ENCODE results near the gene LRRC18.

LRRC18 gene

DNA sequence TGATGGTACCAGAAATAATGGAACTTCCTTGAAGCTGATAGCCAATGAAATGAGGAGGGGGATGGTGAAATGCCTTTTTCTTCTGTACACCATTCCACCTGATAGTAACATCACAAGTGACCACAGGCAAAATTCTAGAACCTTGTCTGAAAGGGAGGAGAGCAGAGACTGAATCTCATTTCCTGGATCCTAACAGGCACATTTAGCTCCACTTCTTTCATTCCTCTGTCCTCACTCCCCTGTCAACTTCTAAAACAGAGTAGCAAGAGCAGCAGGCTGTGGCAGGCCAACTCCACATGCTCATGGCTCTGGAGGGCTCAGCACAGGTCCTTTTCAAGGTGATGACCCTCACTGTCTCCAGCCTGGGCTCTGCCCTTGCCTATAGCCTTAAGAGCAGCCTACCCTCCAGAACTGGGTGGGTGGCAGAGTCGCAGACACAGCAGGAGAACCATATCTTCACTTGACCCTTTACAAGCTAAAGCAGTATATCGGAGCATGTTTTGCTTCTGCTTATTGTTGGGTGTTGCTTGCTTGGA is at the start of gene LRRC18:
TSS of gene LRRC18 (minus strand) at position 51 of the 536 bp plus-strand sequence. CDS start 25,685 bp downstream, outside the sequence.
- no peak for DNase-seq (ENCODE audit: low read depth, low spot score)

DNA sequence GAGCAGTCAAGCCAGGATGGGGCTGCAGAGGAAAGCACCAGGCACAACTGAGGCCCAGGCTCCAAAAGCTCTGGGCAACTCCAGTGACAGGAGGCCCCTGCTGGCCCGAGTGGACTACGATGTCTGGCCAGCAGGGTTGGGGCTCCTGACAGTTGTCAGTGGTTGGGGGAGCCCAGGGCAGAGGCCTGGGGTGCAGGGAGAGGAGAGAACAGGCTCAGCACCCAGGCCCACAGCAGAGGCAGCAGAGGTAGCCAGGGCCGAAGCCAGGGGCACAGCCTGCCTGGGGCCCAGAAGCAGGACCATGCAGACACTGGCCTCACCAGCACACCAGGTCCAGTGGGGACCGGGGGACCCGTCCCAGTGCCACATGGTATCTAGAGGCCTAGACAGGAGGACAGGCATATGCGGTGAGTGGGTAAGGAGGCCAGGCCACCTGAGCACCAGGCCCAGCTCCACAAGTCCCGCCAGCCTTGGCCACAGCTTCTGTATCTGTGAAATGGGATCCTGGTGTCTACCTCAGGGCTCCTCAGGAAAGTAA is 46.0 kb upstream of the LRRC18 start:
- no peak for DNase-seq (ENCODE audit: low read depth, low spot score)

DNA sequence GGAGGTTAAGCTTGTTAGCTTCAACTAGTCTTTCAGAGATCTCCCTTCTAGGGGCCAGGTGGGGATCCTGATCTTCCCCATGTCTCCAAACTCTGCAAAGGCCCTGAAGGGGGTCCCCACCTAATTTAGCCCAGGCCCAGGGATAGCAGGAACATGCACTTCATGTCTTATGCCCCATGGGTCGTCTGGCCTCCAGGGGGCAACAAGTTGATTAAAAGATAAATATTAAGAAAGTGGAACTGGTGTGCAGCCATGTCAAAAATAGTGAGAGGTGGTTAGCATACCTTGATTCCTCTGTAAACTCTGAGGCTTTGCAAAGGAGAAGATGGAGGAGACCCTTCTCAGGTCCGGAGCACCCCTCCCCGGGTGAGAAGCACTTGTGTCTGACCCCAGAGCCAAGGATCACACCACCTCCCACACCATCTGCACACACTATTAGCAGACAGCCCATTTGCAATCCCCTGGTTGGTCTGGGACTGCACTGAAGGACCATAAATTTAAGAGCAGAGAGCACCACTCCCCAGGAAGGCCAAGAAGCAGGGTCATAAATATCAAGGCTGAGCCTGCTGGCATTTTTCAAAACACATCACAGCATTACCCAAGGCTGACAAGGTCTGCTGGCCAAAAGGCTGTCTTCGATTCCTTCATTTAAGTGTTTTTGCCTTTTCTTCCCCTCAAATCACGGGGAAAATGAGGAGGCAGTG is 44.2 kb upstream of the LRRC18 start:
- DNase-seq (ENCODE audit: low read depth, low spot score), result no peak

DNA sequence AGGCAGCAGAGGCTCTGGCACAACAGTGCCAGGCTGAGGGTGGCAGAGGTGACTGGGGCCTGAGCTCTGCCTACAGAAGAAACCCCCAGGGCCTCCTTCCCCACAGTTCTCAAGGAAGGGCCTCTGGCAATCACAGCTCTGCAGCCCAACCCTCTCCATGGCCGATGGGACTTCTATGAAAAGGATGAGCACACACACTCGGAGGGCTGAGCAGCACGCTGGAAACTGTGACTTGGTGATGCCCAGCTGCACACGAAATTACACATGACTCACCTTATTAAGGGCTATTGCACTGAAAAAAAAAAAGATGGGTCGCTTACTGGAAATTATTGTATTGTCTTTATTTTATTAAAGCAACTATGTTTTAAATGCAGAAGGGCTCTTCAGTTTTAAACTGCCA is 42.9 kb upstream of the LRRC18 start:
- DNase-seq (ENCODE audit: low read depth, low spot score), result no peak

DNA sequence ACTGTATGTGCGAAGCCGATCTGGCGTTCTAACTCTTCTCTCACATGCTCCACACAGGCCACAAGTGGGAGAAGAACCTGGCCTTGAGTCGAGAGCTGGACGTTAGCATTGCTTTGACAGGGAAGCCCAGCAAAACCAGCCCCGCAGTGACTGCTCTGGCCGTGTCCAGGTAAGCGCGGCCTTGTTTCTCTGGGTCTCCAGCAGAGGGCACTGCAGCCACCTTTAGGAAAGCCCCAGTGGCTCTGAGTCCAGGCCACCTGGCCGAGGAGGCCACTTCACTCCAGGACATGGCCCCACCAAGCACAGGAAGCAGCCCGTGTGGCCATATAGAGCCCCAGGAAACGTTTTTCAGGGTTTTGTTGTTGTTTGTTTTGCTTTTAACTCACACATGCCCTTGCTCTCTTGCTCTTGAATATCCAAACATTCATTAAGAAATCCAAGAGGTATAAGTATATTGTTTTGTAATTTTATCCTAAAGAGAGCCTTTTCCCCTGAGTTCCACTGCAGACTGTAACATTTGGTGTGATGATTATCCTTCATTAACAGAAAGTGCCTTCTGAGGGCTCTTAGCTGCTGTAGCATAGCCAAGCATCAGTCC is 41.8 kb upstream of the LRRC18 start:
- no peak for DNase-seq (ENCODE audit: low read depth, low spot score)

DNA sequence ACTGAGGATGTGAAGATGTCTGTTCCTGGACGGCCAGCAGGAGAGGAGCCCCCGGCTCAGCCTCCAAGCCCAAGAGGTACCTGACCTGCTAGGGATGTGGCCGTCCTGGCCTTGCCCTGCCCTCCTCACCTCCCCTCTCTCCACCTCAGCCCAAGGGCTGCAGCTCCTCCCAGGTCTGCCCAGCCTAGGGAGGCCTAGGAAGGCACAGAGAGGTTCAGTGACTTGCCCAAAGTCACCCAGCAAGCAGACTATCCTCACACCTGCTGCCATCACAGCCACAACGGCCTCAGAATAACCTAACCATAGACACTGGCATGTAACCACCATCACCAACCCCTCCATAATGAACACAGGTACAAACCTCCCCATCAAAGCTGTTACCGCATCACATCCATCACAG is 38.7 kb upstream of the LRRC18 start:
- no peak for DNase-seq (ENCODE audit: low read depth, low spot score)

DNA sequence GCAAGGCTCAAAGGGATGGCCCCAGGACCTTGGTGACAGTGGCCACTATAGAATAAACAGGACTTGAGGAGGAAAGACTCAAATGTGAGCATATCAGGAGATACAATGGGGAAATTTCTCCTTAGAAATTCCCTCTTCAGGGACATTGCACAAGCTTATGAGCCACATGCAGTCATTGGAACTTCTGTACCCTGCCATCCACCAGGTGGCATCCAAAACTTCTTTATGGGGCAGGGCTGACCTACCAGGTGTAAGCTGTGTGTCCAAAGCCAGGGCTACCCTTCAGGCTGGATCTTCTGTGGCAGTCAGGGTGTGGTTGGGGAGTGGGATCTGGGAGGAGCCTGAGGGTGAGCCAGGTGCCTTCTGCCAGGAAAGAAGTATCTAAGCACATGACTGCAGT is 36.6 kb upstream of the LRRC18 start:
- no peak for DNase-seq (ENCODE audit: low read depth, low spot score)

DNA sequence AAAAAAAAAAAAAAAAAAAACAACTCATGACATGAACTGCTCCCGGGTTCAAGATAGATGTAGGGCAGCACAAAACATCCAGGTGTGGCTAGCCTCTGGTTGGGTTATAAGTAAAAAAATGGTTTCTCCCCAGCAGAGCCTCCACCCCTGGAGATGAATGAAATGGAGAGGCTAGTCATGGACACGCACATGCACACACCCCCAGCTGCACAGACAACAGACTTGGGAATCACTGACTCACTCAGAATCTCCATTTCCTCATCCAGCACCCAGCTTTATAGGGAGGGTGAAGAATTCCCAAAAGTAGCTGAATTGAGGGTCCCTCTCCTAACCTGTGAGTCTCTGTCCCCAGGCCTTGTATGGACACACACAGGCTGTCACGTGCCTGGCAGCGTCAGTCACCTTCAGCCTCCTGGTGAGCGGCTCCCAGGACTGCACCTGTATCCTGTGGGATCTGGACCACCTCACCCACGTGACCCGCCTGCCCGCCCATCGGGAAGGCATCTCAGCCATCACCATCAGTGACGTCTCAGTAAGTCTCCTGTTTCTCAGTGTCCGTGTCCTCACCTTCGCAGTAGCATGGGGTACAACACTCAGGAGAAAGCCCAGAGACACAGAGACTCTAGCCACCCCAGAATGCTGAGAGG is 35.0 kb upstream of the LRRC18 start:
- DNase-seq (ENCODE audit: low read depth, low spot score), result no peak

DNA sequence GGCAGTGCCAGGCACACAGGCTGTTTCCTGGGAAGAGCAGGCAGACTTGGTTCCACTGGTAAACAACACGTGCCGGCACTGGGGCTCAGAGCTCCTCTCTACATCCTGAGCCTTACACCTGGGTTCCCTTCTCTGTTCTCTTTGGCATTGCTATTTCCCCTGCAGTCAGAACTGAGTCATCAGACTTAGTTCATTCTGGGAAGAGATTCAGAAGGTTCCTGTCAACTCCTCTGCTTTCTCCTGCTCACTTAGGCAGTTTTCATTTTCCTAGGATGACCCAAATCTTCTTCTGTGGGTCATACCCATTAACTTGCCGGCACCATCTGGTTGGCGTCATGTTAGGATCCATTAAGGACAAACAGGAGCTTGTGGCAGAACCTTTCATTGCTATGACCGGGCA is 33.4 kb upstream of the LRRC18 start:
- DNase-seq (ENCODE audit: low read depth, low spot score), result no peak

DNA sequence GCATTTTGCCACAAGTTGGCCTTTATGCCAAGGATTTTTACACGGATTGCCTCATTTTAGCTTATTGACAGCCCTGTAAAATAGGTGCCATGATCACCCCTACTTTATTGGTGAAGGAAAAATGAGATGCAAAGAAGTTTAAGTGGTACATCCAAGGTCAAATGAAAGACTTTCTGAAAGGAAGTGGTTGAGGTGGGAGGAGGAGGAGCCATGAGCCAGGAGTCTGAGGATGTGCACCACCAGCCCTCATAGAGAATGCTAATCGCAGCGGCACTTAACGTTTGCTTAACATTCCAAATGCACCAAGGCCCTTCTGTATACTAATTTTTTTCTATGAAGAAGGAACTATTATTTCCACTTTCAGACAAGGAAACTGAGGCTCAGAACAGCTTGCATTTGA is 31.0 kb upstream of the LRRC18 start:
- DNase-seq (ENCODE audit: low read depth, low spot score), result no peak

DNA sequence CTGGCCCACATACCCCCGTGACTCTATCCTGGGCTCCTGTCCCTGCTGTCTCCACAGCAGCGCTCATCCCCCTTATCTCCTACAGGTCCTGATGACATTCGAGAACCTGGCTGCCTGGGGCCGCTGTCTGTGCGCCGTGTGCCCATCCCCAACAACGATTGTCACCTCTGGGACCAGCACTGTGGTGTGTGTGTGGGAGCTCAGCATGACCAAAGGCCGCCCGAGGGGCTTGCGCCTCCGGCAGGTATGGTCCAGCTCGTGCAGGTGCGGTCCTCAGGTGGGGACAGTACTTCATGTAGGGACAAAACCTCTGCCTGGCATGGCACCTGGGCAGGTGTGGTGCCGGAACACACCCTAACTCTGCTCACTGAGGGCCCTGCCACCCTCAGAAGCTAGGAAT is 30.4 kb upstream of the LRRC18 start:
- no peak for DNase-seq (ENCODE audit: low read depth, low spot score)

DNA sequence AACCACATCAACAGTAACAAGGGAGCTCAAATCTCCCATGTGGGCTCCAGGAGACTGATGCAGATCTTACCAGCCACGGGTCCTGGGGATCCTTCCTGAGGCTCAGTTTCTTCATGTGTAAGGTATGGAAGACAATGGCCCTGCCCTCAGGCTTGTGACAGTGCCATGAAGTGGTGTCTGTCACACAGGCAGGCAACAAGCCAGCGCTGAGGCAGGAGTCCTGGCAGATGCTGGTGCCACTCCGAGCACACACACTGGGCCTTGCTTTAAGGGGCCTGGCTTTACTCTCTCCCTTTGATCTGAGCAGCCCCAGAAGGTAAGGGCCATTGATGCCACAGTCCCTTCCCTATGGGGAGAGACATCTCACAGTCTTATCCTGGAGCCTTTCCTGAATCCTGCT is 28.4 kb upstream of the LRRC18 start:
- no peak for DNase-seq (ENCODE audit: low read depth, low spot score)

DNA sequence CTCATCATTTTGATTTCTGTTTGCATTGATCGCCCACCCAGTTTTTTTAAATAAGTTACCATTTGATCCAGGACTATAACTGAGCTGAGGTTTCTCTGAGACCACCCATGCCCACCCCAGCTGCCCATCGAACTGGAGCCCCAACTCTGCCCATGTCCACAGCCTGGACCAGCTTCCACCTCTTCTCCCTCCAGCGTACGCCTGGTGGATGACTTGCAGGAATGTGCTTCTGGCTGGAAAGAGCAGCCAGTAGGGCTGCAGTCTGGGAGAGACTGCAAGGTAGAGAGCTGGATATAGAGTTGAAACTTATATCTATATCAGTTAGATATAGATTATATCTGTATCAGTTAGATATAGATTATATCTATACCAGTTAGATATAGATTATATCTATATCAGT is 25.8 kb upstream of the LRRC18 start:
- DNase-seq (ENCODE audit: low read depth, low spot score), result no peak

DNA sequence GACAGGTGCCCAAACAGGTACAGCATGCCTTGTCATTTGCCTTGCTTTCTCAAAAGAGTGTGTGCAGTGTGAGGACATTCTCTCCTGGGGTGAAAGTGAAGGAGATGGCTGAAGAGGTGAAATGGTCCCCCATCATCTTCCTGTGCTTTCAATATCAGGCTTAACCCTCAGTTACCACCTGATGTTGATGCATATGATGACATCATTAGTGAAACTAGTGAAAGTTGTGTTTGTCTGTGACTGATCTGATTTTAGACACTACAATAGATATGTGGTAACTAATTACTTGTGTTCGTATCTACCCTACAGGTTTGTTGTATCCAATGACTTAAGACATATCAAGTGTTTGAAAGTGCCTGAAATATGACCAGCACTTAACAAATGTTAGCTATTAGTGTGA is 24.4 kb upstream of the LRRC18 start:
- DNase-seq (ENCODE audit: low read depth, low spot score), result no peak

DNA sequence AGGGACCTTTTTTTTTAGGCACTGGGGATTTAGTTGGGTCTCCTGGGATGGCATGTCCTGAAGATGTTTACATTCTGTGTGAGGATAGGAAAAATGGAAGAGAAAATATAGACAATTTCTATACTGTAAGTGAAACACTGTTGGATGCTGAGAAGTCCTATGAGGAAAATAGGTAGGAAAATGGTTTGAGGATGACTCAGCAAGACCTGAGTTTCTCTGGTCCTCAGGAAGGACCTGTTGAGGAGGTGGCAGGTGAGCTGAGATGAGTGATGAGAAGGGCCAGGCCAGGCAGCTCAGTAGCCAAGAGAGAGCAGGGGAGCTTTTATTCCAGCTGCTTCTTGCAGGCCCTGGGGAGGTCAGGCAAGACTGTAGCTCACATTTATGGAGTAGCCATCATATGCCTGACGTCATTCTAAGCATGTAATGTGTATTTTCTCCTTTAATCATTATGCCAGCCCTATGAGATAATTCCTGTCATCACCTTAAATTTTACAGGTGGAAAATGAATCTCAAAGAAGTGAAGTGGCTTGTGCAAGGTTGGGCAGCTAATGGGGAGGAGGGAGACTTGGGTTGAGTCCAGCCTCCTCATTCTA is 19.1 kb upstream of the LRRC18 start:
- no peak for DNase-seq (ENCODE audit: low read depth, low spot score)

DNA sequence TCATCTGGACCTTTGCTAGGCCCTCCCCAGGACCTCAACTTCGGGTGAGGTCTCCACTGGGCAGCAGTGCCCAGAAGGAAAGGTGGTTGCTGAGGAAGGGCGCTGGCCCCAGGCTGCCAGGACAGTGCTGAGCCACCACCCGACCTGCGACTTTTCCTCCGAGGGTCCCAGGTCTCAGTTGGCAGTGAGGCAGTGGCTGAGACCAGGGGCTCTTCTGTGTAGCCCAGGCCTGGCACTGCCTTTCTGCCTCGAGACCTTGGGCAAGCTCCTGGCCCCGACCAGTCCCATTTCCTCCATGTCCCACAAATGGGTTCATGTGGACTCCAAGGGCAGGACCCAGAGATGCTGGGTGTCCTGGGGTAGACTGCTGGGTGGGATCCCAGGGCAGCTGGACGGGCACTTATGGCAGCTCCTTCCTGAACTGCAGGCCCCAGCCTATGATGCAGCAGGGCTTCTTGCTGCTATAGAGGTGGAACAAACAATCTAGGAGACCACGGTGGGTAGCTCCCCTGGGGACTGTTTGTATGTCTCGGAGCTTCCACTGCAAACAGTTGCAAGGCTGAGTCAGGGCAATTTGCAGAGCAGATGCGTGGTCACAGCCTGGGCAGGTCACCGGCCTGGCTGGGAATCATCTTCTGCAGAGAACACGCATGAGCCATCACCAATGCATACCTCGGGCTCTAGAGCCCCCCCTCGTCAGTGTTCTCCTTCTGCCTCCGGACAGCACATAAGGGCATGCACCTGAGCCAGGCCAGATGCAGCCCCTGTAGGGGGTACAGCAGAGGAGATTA is 17.9 kb upstream of the LRRC18 start:
- DNase-seq (ENCODE audit: low read depth, low spot score), result no peak

DNA sequence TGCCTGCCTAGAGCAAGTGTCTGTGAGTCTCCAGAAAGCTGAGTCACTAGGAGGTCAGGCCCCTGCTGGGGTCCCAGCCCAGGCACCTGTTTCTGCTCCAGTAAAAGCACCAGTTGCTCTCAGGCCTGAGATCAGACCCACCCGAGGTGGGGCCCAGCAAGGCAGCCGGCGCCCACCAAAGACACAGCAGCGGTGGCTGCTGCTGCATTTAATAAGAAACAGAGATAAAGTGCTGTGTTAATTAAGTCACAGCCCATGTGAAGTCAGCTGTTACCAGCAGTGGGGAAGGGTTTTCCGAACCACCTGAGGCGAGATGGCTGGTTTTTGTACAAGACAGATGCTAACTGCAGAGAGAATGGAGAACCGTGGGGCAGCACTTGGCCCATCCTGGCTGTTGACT is 12.1 kb upstream of the LRRC18 start:
- DNase-seq (ENCODE audit: low read depth, low spot score), result no peak

DNA sequence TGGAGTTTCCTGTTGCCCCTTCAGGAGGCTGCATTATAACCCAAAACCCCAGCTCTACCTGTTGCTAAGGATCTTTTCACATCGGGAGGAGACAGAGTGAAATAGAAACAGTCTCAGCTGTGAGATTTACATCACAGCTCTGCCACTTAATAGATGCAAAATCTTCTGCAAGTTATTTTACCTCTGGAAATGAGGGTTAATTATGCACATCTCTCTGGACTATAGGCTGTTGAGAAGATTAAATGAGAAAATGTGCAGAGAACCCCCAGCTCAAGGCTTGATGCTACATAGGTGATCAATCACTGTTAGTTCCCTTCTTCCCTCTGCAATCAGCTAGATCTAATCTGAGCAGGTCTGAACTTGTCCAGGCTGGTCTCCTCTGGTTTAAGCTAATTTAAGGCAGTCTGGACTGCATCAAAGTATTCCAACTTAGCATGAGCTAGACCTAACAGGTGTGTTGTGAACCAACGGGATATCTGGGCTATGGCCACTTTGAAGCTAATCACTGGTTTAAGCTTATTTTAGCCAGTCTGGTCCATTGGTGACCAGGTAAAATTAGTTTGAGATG is 8.9 kb upstream of the LRRC18 start:
- DNase-seq (ENCODE audit: low read depth, low spot score), result no peak

DNA sequence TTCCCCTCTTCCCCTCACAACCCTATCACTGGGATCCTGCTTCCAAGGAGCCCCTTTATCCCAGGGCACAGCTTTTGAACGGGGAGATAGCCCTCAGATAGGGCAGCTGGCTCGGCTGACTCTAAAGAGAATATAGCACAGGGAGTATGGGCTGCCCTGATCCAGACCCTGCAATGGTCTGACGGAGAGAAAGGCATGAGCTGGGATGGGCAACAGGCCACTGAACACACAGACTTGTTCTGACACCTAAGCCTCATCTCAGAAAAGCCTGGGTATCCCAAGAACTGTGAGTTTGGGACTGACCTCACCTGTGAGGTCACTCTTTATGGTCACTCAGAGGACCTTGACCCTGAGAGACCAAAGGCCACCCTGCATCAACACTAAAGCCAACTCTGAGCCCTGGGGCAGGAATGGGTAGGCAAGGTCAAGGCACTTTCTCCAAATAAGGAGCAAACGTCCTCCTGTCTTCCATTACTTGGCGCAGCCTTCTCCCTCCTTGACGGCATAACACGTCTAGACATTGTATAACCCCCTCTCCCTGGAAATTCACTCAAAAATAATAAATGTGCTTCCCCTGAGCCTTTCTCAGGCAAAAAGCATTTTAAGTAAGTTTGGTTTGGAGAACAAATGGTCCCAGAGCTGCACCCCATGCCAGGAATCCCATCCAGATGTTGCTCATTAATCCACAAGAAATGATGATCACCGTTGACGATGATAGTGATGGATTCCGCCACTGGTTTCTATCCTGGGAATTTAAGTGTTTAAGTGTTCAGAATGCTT is 8.2 kb upstream of the LRRC18 start:
- no peak for DNase-seq (ENCODE audit: low read depth, low spot score)

DNA sequence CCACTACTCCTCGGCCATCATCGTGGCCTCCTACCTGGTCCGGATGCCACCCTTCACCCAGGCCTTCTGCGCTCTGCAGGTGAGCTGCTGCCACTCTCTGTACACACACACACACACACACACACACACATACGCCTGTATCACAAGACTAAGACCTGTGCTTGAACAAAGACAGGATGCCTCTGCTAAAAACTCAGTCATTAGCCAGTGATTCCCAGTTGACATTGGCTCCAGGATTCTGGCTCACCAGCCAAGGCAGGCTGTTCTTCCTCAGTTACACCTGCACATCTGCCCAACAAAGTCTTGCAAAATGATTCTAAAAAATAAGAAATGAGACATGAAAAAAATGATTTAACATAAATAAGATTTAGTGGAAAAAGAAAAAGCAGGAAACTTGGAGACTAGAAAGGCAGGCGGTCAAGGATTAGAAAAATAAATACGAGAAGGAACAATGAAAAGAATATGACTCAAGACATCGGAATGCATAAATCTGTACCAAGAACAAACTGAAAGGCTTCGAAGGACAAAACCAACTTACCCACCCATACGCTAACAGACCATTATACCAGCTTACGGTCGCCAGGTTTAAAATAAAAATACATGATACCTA is 7.4 kb upstream of the LRRC18 start:
- no peak for DNase-seq (ENCODE audit: low read depth, low spot score)

Data from brain pericyte (primary cell).